AG10803 (cell line): ENCODE measurements around the gene ARTN.

Experiments used
- DNase-seq: peaks from one replicate; pipeline ENCODE4 v3.0.0; 2010; ENCODE audit warnings: low read depth
- H3K4me3 ChIP-seq: 2 replicates; pipeline ENCODE4 v1.5.1; 2011; ENCODE audit warnings: mild to moderate bottlenecking, low read length, control low read depth
- CTCF ChIP-seq: conservative IDR thresholded peaks from 2 replicates; pipeline ENCODE4 v1.5.1; 2011; ENCODE audit warnings: mild to moderate bottlenecking, low read length, control low read depth, inconsistent platforms

The ARTN gene

DNA sequence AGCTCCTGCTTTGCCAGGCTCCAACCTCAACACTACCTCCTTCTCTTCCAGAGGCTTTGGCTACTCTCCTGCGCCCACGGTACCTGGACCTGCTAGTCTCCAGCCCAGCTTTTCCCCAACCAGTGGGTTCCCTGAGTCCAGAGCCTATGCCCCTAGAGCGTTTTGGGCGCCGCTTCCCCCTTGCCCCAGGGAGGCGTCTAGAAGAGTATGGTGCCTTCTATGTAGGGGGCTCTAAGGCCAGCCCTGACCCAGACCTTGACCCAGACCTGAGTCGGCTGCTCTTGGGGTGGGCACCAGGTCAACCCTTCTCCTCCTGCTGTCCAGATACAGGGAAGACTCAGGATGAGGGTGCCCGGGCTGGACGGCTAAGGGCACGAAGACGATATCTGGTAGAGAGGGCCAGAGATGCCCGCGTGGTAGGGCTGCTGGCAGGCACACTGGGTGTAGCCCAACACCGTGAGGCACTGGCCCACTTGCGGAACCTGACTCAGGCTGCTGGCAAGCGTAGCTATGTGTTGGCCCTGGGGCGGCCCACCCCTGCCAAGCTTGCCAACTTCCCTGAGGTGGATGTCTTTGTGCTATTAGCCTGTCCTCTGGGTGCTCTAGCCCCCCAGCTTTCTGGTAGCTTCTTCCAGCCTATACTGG, 37.9 kb downstream of the ARTN start:
- no peak overlapping the region for H3K4me3 ChIP-seq
- no peak for TF ChIP-seq CTCF
- DNase-seq: no peak

DNA sequence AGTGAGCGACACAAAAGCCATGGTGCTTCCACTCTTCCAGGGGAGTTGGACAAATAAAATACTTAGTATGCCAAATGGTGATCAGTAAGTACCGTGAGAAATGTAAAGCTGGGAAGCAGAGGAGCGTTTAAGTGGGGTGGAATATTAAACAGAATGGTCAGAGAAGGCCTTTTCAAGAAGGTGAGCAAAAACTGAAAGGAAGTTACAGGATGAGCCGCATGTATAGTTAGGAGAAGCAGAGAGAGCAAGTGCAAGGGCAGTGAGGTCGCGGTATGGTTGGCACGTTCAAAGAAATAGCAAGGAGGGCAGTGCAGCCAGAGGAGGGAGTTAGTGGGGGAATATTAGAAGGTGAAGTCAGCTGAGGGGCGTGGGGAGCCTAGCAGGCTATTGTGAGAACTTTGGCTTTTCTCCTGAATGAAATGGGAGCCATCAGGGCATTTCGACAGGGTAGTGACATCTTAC, 40.4 kb downstream of the ARTN start:
- no peak for TF ChIP-seq CTCF
- peak; percentile 21 for DNase-seq
- H3K4me3 ChIP-seq: peak overlapping the region; percentile 90

- peak; percentile 90 for DNase-seq
- peak within 1 kb of the TSS; percentile 90 for H3K4me3 ChIP-seq
- TF ChIP-seq CTCF: peak; percentile 14; the same call in 1 of the 2 replicates
Observed at GRCh38 chr1:43974443-43975248, 41.0 kb downstream of the ARTN start, which contains the start of gene ATP6V0B. ATP6V0B (plus strand) TSS chr1:43974960; CDS start chr1:43975041, 81 bp downstream.

- no peak for TF ChIP-seq CTCF
- peak; percentile 17 for DNase-seq
- H3K4me3 ChIP-seq: peak overlapping the region; percentile 90
Observed at GRCh38 chr1:43975249-43975961, 41.8 kb downstream of the ARTN start.

- peak overlapping the region; percentile 90 for H3K4me3 ChIP-seq
- TF ChIP-seq CTCF: peak; percentile 24
- no peak for DNase-seq
Observed at GRCh38 chr1:43976045-43976444, 42.4 kb downstream of the ARTN start.

DNA sequence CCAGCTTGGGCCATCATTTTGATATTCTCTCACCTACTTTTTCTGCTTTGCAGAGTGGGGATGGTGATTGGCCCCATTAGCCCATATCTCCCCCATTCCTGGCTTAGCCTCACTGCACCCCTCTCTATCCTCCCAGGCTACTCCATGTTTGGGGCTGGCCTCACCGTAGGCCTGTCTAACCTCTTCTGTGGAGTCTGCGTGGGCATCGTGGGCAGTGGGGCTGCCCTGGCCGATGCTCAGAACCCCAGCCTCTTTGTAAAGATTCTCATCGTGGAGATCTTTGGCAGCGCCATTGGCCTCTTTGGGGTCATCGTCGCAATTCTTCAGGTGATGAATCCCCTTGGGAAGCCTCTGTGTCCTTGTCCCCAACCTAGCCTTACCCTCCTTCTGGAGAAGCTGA, 43.3 kb downstream of the ARTN start:
- no peak for DNase-seq

More for the DNA sequence above, 43.3 kb downstream of the ARTN start:
- TF ChIP-seq CTCF: no peak
- H3K4me3 ChIP-seq: peak overlapping the region; percentile 90; the same call in 1 of the 2 replicates
